Measurements from ENCODE around the gene XRN1. TPM values are rescaled to one million over a fixed set of nuclear protein-coding genes. Genes with fewer than 3 reads are reported as not detected.

The XRN1 gene
- total RNA-seq, 1 experiment from 2014 or later = 45.3 TPM

GRCh38 chr3:142281474-142281873 lies 166.4 kb downstream of the XRN1 start:
- CTCF ChIA-PET = no interaction called here
- TF ChIP-seq EZH2 (IDR thresholded peaks at IDR 0.05; ENCODE audit: low read depth) (no peak), CTCF (conservative IDR thresholded peaks at IDR 0.05) (no peak)

GRCh38 chr3:142279965-142280590 lies 167.8 kb downstream of the XRN1 start:
- POLR2A ChIA-PET (ENCODE audit: unreplicated experiment) = no interaction called here
- Histone ChIP-seq H3F3A (ENCODE audit: insufficient read depth, low read depth) (peaks cover 10% of the 10 kb centered on the region), H3K9me3 (ENCODE audit: insufficient read depth, low read depth) (no peaks in the 10 kb centered on the region), H3K4me3 (no peak overlapping the region), H3K27me3 (ENCODE audit: insufficient read depth, low read depth) (no peaks in the 10 kb centered on the region), H4K20me1 (ENCODE audit: insufficient read depth) (no peaks in the 10 kb centered on the region), H3K27ac (no peak overlapping the region), H3K9me2 (ENCODE audit: insufficient read depth) (no peaks in the 10 kb centered on the region), H2AFZ (no peak overlapping the region), H3K4me1 (replicated peaks; ENCODE audit: insufficient read depth) (peaks cover 20% of the 10 kb centered on the region), H3K79me2 (ENCODE audit: low read depth) (no peaks in the 10 kb centered on the region), H3K4me2 (no peak overlapping the region), H3K36me3 (ENCODE audit: low read depth) (no peaks in the 10 kb centered on the region)
- peak; percentile 40 to 64 for DNase-seq
- TF ChIP-seq EZH2 (IDR thresholded peaks at IDR 0.05; ENCODE audit: low read depth) (no peak), CTCF (conservative IDR thresholded peaks at IDR 0.05) (peak; percentile 83)
- CTCF ChIA-PET = interaction anchor here (0.6 to 1.0 kb wide), 5 partner anchors 100 to 498 kb away, joined by 3 to 8 read pairs (median 4); no protein-coding TSS in a partner anchor
- intact Hi-C loops (cut with micrococcal nuclease; ENCODE audit: unreplicated experiment) = loop anchor here (1.0 to 10.0 kb wide), 5 partner anchors 100 to 705 kb away; partner anchors contain the start of gene RNF7
- BruUV-seq (replicated peaks) = no TSS peak

More at GRCh38 chr3:142281474-142281873, 166.4 kb downstream of the XRN1 start:
- H3K4me1 ChIP-seq (replicated peaks; ENCODE audit: insufficient read depth) = peaks cover 6% of the 10 kb centered on the region; the same call in 1 of the 2 replicates
- no peak overlapping the region for H2AFZ ChIP-seq
- no peak overlapping the region for H3K4me2 ChIP-seq
- H3K4me3 ChIP-seq = no peak overlapping the region
- POLR2A ChIA-PET (ENCODE audit: unreplicated experiment) = no interaction called here
- H3K9me3 ChIP-seq (ENCODE audit: insufficient read depth, low read depth) = no peaks in the 10 kb centered on the region
- H3K36me3 ChIP-seq (ENCODE audit: low read depth) = no peaks in the 10 kb centered on the region
- BruUV-seq (replicated peaks) = no TSS peak
- H3F3A ChIP-seq (ENCODE audit: insufficient read depth, low read depth) = no peaks in the 10 kb centered on the region
- H3K79me2 ChIP-seq (ENCODE audit: low read depth) = no peaks in the 10 kb centered on the region
- no peaks in the 10 kb centered on the region for H3K27me3 ChIP-seq (ENCODE audit: insufficient read depth, low read depth)
- H3K27ac ChIP-seq = no peak overlapping the region
- intact Hi-C loops (cut with micrococcal nuclease; ENCODE audit: unreplicated experiment) = loop anchor here (10.0 kb wide), 1 partner anchor 707 kb away; no protein-coding TSS in a partner anchor
- H3K9me2 ChIP-seq (ENCODE audit: insufficient read depth) = no peaks in the 10 kb centered on the region
- no peak for DNase-seq
- H4K20me1 ChIP-seq (ENCODE audit: insufficient read depth) = no peaks in the 10 kb centered on the region

GRCh38 chr3:142278451-142278850 lies 169.4 kb downstream of the XRN1 start:
- Histone ChIP-seq H3K4me2 (no peak overlapping the region), H3K79me2 (ENCODE audit: low read depth) (no peaks in the 10 kb centered on the region), H3K27me3 (ENCODE audit: insufficient read depth, low read depth) (no peaks in the 10 kb centered on the region), H3F3A (ENCODE audit: insufficient read depth, low read depth) (peaks cover 10% of the 10 kb centered on the region), H3K9me3 (ENCODE audit: insufficient read depth, low read depth) (no peaks in the 10 kb centered on the region), H3K4me3 (no peak overlapping the region), H3K27ac (no peak overlapping the region), H3K4me1 (replicated peaks; ENCODE audit: insufficient read depth) (peaks cover 22% of the 10 kb centered on the region), H2AFZ (no peak overlapping the region), H3K36me3 (ENCODE audit: low read depth) (no peaks in the 10 kb centered on the region), H4K20me1 (ENCODE audit: insufficient read depth) (no peaks in the 10 kb centered on the region), H3K9me2 (ENCODE audit: insufficient read depth) (no peaks in the 10 kb centered on the region)
- no TSS peak for BruUV-seq (replicated peaks)
- no peak for DNase-seq
- CTCF ChIA-PET = interaction anchor here (0.5 kb wide), 1 partner anchor 152 kb away, joined by 4 read pairs; no protein-coding TSS in a partner anchor
- POLR2A ChIA-PET (ENCODE audit: unreplicated experiment) = no interaction called here
- TF ChIP-seq EZH2 (IDR thresholded peaks at IDR 0.05; ENCODE audit: low read depth) (no peak), CTCF (conservative IDR thresholded peaks at IDR 0.05) (no peak)
- intact Hi-C loops (cut with micrococcal nuclease; ENCODE audit: unreplicated experiment) = no loop called here

Data from PC-9 (cell line).